NCI-H2196 (cell line): ENCODE measurements around the gene MIX23.

Source experiments
- DNase-seq: peaks from one replicate; lab custom pipeline; 2025; ENCODE audit not compliant: unreplicated experiment; lab: John Stamatoyannopoulos, UW

Gene MIX23

GRCh38 chr3:122353215-122353614 is 29.8 kb downstream of the MIX23 start:
- DNase-seq: no peak

- no peak for DNase-seq
These were observed 31.4 kb downstream of the MIX23 start for GRCh38 chr3:122351612-122352011.

- no peak for DNase-seq
These were observed 32.1 kb downstream of the MIX23 start for GRCh38 chr3:122350814-122351418.

GRCh38 chr3:122349171-122349570 is 33.9 kb downstream of the MIX23 start:
- no peak for DNase-seq

GRCh38 chr3:122343654-122344053 is 39.4 kb downstream of the MIX23 start:
- no peak for DNase-seq

GRCh38 chr3:122342803-122343202 is 40.2 kb downstream of the MIX23 start:
- DNase-seq: no peak

GRCh38 chr3:122332551-122332950 is 50.5 kb downstream of the MIX23 start:
- DNase-seq: no peak

- no peak for DNase-seq
These were observed 51.1 kb downstream of the MIX23 start for GRCh38 chr3:122331886-122332285.

- no peak for DNase-seq
These were observed 57.3 kb downstream of the MIX23 start for GRCh38 chr3:122325769-122326168.

- no peak for DNase-seq
These were observed 58.1 kb downstream of the MIX23 start, which contains the start of gene CSTA for GRCh38 chr3:122324871-122325323. TSS of gene CSTA (plus strand) at chr3:122325248. CDS start at chr3:122325293, 45 bp downstream.

GRCh38 chr3:122322095-122323075 is 60.6 kb downstream of the MIX23 start:
- no peak for DNase-seq

GRCh38 chr3:122318620-122319019 is 64.4 kb downstream of the MIX23 start:
- DNase-seq: no peak

GRCh38 chr3:122316368-122316767 is 66.7 kb downstream of the MIX23 start:
- DNase-seq: no peak

GRCh38 chr3:122315619-122316018 is 67.4 kb downstream of the MIX23 start:
- no peak for DNase-seq

- no peak for DNase-seq
These were observed 68.7 kb downstream of the MIX23 start for GRCh38 chr3:122314228-122314876.

- no peak for DNase-seq
These were observed 69.8 kb downstream of the MIX23 start for GRCh38 chr3:122313281-122313680.

GRCh38 chr3:122312826-122313225 is 70.2 kb downstream of the MIX23 start:
- no peak for DNase-seq

- no peak for DNase-seq
These were observed 72.7 kb downstream of the MIX23 start for GRCh38 chr3:122310361-122310760.
